22Rv1 (cell line): Measurements from ENCODE around the gene ITPR2.

Experiments used
- H3K27ac ChIP-seq: fragments of 450-650 bp; 2 replicates; pipeline ENCODE4 v1.5.1; 2017
- CTCF ChIP-seq: fragments of 450-650 bp; IDR thresholded peaks from 2 replicates; pipeline ENCODE4 v1.5.1; 2017; ENCODE audit warnings: mild to moderate bottlenecking
- ZFX ChIP-seq: fragments of 450-650 bp; IDR thresholded peaks from 2 replicates; pipeline ENCODE4 v1.6.1; 2017; ENCODE audit warnings: antibody characterized with exemption, borderline replicate concordance

ITPR2 gene

GRCh38 chr12:26572137-26572536, 260.9 kb downstream of the ITPR2 start:
- H3K27ac ChIP-seq = no peak overlapping the region
- TF ChIP-seq ZFX = no peak

- TF ChIP-seq ZFX (no peak), CTCF (no peak)
- no peak overlapping the region for H3K27ac ChIP-seq
These were observed 261.4 kb downstream of the ITPR2 start for GRCh38 chr12:26571560-26571959.

DNA sequence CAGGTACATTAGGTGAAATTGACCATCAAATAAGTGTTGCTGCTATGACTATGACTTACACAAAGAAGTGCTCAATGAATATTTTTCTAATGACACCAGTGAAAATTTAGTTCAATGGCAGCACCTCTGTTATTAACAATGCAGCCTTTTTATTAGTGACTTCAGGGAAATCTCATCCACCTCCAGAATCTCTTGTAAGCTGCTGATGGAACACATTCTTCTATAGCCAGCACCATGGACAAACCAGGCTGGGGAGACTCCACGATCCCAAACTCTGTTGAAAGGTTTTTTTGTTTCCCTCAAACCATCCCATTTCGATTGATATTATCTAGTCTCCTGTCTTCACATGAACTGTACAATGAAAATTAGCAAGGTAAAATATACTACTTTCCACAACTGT, 265.9 kb downstream of the ITPR2 start:
- TF ChIP-seq ZFX (no peak), CTCF (no peak)
- H3K27ac ChIP-seq = no peak overlapping the region

GRCh38 chr12:26566675-26567074, 266.3 kb downstream of the ITPR2 start:
- TF ChIP-seq ZFX (no peak), CTCF (no peak)

GRCh38 chr12:26566186-26566585, 266.8 kb downstream of the ITPR2 start:
- no peak overlapping the region for H3K27ac ChIP-seq
- TF ChIP-seq ZFX = no peak
- no peak for TF ChIP-seq CTCF

More at GRCh38 chr12:26566675-26567074, 266.3 kb downstream of the ITPR2 start:
- H3K27ac ChIP-seq = no peak overlapping the region

DNA sequence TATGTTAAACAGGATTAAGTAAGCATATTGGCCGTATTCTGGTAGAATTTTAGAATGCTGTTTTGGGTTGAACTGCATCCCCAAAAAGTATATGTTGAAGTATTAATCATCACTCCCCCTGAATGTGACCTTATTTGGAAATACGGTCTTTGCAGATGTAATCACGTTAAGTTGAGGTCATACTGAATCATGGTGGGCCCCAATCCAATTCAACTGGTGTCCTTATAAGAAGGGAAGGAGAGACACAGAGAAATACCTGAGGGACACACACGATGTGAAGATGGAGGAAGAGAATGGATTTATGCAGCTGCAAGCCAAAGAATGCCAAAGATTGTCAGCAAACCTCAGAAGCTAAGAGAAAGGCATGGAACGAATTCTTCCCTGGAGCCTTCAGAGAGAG, 268.6 kb downstream of the ITPR2 start:
- no peak overlapping the region for H3K27ac ChIP-seq
- TF ChIP-seq ZFX = no peak
- TF ChIP-seq CTCF = no peak

DNA sequence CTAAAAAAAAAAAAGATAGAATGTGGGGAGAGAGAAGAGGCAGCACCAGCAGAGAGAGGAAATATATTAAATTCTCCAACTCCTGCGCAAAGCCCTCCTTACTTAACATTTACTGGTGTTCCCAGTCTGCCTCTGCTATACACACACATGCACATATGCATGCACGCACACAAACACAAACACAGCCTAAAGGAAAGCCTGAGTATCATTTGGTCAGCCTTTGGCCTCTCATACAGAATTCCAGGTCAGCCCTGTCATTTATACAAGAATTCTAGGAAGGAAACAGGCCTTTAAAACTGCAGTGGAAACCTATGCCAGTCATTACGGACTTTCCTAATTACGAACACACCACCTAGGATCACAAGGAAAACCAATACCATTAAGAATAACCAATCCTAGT, 269.4 kb downstream of the ITPR2 start:
- no peak overlapping the region for H3K27ac ChIP-seq
- TF ChIP-seq ZFX (no peak), CTCF (no peak)

- no peak overlapping the region for H3K27ac ChIP-seq
- TF ChIP-seq CTCF = no peak
- TF ChIP-seq ZFX = no peak
These were observed 275.7 kb downstream of the ITPR2 start for GRCh38 chr12:26557326-26557725.
